UCSD-AML1 (cell line): ENCODE data around the gene NES.
A peak's percentile ranks its signal among the peaks of the same experiment; 100 is the strongest.
"Not testable (repeated sequence)": the region's sequence is repeated elsewhere in the genome, so short reads cannot be mapped to it uniquely, and the experiment has no call there.

Source experiments
- DNase-seq: peaks from one replicate; lab custom pipeline; 2025; ENCODE audit not compliant: unreplicated experiment; lab: John Stamatoyannopoulos, UW

NES gene

GRCh38 chr1:156648496-156648895 is 28.7 kb downstream of the NES start:
- no peak for DNase-seq

- DNase-seq = no peak
These were observed 29.9 kb downstream of the NES start for GRCh38 chr1:156647351-156647750.

- DNase-seq = no peak
These were observed 30.4 kb downstream of the NES start for GRCh38 chr1:156646738-156647211.

DNA sequence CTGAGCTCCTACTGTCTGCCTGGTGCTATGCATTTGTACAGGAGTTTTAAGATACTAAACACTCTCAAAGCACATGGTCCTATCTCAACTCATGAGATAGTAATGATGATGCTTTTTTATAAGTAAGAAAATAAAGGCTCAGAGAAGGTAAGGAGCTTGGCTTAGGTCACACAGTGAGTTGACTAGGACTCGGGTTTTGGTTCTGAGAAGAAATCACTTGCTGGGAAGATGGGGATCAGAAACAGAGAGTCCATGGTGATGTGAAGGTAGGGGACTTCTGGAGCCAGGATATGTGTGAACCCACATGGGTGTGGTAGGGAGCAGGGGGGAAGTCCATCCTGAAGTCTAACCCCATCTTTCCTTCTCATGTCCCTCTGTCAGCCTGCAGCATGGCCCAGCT is 31.5 kb downstream of the NES start:
- no peak for DNase-seq

GRCh38 chr1:156645056-156645455 is 32.2 kb downstream of the NES start:
- DNase-seq = no peak

DNA sequence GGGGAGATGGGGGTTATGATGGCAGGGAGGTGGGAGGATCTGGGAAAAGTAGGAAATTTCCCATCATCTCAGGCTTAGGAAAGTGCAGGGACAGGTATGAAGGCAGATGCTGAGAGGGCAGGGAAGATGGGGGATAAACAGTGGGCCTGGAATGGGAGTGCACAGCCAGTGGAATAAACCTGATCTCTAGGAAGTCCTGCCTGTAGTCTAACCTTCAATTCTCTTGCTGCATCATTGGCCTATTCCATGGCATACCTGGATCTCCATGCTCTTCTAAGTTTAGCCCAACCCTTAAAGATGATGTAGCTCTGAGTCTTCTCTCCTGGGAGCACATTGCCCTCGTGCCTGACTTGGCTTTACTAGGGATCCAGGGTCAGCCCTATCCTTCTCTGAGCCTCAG is 32.6 kb downstream of the NES start:
- DNase-seq = no peak

- DNase-seq = no peak
These were observed 33.1 kb downstream of the NES start for GRCh38 chr1:156644146-156644545.

- peak; percentile 84 for DNase-seq
These were observed 33.5 kb downstream of the NES start for GRCh38 chr1:156643778-156644092.

- DNase-seq = no peak
These were observed 34.0 kb downstream of the NES start for GRCh38 chr1:156643049-156643777.

DNA sequence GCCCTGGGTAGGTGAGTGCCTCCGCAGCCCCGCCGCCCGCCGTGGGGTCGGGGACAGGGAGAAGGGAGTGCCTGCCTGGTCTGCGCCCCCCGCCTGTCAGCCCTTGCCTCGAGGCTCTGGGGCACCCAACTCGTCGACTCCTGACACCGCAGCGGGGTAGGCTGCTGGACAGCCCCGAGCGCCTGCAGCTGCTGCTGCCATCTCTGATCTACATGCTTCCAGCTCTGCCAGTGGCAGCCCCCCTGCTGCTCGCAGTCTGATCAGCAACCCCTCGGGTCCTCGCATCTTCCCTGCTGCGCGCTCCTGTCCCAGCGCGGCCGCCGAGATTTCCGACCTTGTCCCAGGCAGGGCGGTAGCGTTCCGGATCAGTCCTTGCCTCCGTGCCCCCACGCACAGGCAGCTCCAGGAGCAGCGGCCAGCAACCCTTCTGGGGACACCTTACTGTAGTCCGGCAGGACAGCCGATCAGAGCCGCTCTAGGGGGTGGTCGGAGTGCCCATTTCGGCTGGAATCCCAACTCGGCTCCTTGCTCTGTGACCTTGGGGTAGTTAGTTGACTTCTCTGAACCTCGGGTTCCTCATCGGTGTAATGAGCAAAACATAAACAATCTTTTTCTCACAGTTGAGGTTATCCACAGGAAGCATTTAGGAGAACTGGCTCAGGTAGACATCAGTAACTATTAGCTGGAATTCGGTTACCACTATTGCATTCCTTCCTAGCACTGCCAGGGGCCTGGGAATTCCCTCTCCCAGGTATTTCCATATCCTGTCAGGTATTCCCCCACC is 34.8 kb downstream of the NES start:
- no peak for DNase-seq

- DNase-seq = no peak
These were observed 35.4 kb downstream of the NES start, which contains the start of gene BCAN for GRCh38 chr1:156641761-156642264. Gene BCAN (plus strand): TSS chr1:156642117. CDS start chr1:156646055, 3,938 bp downstream.

- DNase-seq = no peak
These were observed 36.1 kb downstream of the NES start for GRCh38 chr1:156640842-156641706.

- no peak for DNase-seq
These were observed 37.6 kb downstream of the NES start for GRCh38 chr1:156639601-156640101.

DNA sequence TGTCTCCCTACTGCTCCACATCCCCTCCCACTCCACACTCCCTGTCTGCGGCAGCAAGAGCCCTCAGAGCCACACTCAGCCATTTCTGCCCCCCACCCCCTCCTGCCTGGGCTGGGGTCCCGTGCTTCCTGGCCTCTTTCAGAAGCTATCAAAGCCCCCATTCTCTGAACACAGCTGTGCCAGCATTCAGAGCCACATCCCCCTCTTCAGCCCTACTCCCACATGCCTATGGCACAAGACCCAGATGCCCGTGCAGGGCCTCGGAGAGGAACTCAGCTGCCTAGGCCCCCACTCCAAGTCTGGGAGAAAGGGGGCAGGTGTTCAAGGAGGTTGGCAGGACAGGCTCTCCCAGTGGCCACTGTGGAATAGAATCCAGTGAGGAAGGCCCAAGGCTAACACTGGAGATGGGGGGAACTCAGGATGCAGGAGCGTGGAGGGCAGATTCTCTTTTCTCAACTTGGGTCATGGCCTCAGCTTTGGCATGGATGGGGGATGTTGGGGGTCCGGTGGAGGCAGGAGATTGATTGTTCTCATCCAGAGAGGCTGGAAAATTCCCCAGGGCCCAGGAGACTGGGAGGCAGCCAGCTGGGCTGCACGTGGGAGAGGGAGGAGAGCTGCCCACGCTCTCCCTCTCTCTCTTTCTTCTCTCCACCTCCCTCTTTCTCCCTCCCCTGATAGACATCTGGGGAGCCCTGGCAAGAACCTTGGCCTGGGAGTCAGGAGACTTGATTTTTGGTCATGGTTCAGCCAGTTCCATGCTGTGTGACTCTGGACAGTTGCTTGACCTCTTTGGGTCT is 38.8 kb downstream of the NES start:
- no peak for DNase-seq

DNA sequence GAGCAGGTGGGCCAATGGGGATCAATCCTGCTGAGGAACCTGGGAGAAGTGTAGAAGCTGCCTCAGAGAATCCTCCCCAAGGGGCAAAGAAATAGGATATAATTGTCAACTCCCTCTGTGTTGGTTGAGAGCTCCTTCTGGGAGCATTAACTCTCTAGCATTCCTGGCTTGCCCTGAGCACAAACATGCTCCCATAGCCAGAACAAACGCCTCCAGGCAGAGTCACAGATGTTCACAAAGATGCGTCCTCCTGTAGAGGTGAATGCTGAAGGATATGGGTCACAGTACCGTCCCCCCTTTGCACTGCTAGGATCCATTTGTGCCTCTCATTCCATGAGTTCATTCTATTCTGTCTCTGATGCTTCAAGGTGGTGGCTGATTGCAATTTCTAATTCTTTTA is 44.9 kb downstream of the NES start:
- DNase-seq = no peak

DNA sequence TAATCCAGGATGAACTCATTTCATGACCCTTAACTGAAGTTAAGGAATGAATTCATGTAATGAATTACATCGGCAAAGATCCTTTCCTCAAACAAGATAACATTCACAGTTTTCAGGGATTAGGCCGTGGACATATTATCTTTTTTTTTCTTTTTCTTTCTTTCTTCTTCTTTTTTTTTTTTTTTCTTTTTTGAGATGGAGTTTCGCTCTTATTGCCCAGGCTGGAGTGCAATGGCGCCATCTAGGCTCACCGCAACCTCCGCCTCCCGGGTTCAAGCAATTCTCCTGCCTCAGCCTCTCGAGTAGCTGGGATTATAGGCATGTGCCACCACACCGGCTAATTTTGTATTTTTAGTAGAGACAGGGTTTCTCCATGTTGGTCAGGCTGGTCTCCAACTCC is 46.1 kb downstream of the NES start:
- not testable (repeated sequence) for DNase-seq

GRCh38 chr1:156629823-156630449 is 47.3 kb downstream of the NES start:
- DNase-seq = no peak

DNA sequence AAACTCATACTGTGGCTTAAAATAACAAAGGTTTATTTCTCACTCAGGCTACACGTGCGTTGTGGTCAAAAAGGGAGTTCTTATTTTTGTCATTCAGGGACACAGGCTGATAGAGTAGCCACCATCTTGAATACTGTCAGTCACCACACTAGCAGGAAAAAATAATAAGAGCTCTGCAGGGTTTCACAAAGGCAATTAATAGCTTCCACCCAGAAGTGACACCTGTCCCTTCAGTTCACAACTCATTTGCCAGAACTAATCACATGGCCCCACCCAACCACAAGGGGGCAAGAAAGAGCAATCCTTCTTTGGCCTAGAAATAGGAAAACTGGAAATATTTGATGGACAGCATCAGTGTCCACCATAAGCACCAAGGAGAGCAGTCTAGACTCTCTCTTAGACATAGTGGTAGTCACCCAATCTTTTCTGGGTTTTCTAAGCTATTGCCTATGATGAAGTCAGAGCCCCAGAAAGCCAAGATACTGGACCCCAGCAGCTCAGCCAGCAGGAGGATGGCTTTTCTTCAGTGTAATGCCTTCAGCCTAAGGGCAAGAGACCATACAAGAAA is 49.8 kb downstream of the NES start:
- peak; percentile 33 for DNase-seq

DNA sequence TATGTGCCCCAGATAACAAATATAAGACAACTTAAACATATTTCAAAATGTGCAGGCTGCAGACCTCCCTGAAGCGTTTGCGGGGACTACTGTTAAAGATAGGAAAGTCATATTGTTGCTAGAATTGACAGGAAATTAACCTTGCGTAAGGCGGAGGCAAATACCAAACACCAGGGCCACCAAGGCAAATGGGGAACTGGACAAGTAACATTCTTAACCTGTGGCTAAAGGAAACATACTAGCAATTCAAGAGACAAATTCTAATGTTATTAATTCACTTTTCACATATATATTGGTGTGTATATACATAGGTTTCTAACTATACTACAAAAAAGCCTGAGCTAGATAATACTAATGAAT is 51.1 kb downstream of the NES start:
- DNase-seq = no peak
